Measurements from ENCODE around the gene YBEY.
A peak's percentile ranks its signal among the peaks of the same experiment; 100 is the strongest.
"Not testable (repeated sequence)": the region's sequence is repeated elsewhere in the genome, so short reads cannot be mapped to it uniquely, and the experiment has no call there.

YBEY gene

GRCh38 chr21:46285761-46286647, at the start of gene YBEY:
TSS of gene YBEY (plus strand) at chr21:46286342. CDS start at chr21:46286914, 572 bp downstream.
- peak; percentile 94 for DNase-seq

GRCh38 chr21:46237474-46237873, 48.7 kb upstream of the YBEY start:
- no peak for DNase-seq

- DNase-seq, result no peak
Observed at GRCh38 chr21:46239817-46240325, 46.3 kb upstream of the YBEY start.

GRCh38 chr21:46241577-46241976, 44.6 kb upstream of the YBEY start:
- not testable (repeated sequence) for DNase-seq

GRCh38 chr21:46243325-46243724, 42.8 kb upstream of the YBEY start:
- DNase-seq, result no peak

- no peak for DNase-seq
Observed at GRCh38 chr21:46243960-46244361, 42.2 kb upstream of the YBEY start.

- DNase-seq, result no peak
Observed at GRCh38 chr21:46244602-46245001, 41.5 kb upstream of the YBEY start.

GRCh38 chr21:46245213-46245915, 40.8 kb upstream of the YBEY start:
- DNase-seq, result no peak

GRCh38 chr21:46246345-46246744, 39.8 kb upstream of the YBEY start:
- no peak for DNase-seq

- no peak for DNase-seq
Observed at GRCh38 chr21:46247699-46248421, 38.3 kb upstream of the YBEY start.

GRCh38 chr21:46248422-46248782, 37.7 kb upstream of the YBEY start:
- DNase-seq, result no peak

GRCh38 chr21:46248827-46249226, 37.3 kb upstream of the YBEY start:
- no peak for DNase-seq

- no peak for DNase-seq
Observed at GRCh38 chr21:46250146-46250725, 35.9 kb upstream of the YBEY start.

GRCh38 chr21:46252840-46253239, 33.3 kb upstream of the YBEY start:
- DNase-seq, result no peak

- DNase-seq, result no peak
Observed at GRCh38 chr21:46253610-46254124, 32.5 kb upstream of the YBEY start.

- DNase-seq, result no peak
Observed at GRCh38 chr21:46254208-46254975, 31.8 kb upstream of the YBEY start.

GRCh38 chr21:46255166-46255565, 31.0 kb upstream of the YBEY start:
- DNase-seq, result no peak

- DNase-seq, result no peak
Observed at GRCh38 chr21:46255758-46256337, 30.3 kb upstream of the YBEY start.

- no peak for DNase-seq
Observed at GRCh38 chr21:46256501-46256994, 29.6 kb upstream of the YBEY start.

- DNase-seq, result no peak
Observed at GRCh38 chr21:46264046-46264689, 22.0 kb upstream of the YBEY start.

GRCh38 chr21:46264690-46265144, 21.4 kb upstream of the YBEY start:
- DNase-seq, result no peak
